Mucosa of stomach (tissue), 1 donor: ENCODE results near the gene GPX7.

Experiments
- H3K27me3 ChIP-seq: one replicate; pipeline ENCODE4 v1.7.0; 2013; ENCODE audit warnings: mild to moderate bottlenecking, low read length; ENCODE audit not compliant: control insufficient read depth, insufficient read depth
- H3K36me3 ChIP-seq: one replicate; pipeline ENCODE4 v1.7.0; 2013; ENCODE audit warnings: low read length; ENCODE audit not compliant: control insufficient read depth, insufficient read depth
- H3K4me1 ChIP-seq: one replicate; pipeline ENCODE4 v1.7.0; 2013; ENCODE audit warnings: mild to moderate bottlenecking, low read length; ENCODE audit not compliant: control insufficient read depth, insufficient read depth
- H3K4me3 ChIP-seq: one replicate; pipeline ENCODE4 v1.7.0; 2013; ENCODE audit warnings: low read length
- H3K9ac ChIP-seq: one replicate; pipeline ENCODE4 v1.7.0; 2013; ENCODE audit warnings: mild to moderate bottlenecking, low read length, moderate library complexity
- H3K9me3 ChIP-seq: one replicate; pipeline ENCODE4 v1.7.0; 2013; ENCODE audit warnings: mild to moderate bottlenecking, low read length, moderate library complexity; ENCODE audit not compliant: control insufficient read depth
- donor health status: Pancreatic carcinoma.

GPX7 gene

DNA sequence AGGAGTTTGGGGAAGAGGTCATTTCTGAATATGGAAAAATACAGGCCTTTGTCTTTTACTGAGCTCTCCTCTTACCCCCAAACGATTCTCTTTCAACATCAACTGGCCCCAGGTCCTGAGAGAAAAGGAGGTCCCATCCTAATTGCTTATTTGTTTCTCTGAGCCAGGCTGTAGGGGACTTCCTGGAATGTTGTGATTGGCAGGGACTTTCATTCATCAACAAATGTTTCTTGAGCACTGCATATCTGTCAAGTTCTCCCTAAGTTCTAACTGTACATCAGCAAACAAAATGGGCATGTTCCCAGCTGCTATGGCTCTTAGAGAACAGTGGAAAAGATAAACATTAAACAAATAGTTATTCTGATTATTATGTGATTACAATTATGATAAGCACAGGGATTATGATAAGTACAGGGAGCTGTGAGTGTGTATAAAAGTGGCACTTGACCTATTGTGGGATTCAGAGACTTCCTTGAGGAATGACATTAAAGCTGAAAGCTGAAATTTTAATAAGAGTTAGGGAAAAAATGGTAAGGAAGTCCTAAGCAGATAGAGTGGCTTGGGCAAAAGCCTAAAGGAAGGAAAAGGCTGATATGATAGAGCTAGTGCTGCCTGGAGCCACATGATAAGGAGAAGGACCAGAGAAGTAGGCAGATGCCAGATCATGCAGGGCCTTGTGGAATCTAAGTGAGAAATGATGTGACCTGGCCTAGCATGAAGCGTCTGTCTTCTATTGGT, 11.6 kb downstream of the GPX7 start:
- H3K4me3 ChIP-seq, result no peak overlapping the region
- no peaks in the 10 kb centered on the region for H3K36me3 ChIP-seq
- peaks cover 9% of the 10 kb centered on the region for H3K4me1 ChIP-seq
- no peak overlapping the region for H3K9ac ChIP-seq
- no peaks in the 10 kb centered on the region for H3K9me3 ChIP-seq
- no peaks in the 10 kb centered on the region for H3K27me3 ChIP-seq

DNA sequence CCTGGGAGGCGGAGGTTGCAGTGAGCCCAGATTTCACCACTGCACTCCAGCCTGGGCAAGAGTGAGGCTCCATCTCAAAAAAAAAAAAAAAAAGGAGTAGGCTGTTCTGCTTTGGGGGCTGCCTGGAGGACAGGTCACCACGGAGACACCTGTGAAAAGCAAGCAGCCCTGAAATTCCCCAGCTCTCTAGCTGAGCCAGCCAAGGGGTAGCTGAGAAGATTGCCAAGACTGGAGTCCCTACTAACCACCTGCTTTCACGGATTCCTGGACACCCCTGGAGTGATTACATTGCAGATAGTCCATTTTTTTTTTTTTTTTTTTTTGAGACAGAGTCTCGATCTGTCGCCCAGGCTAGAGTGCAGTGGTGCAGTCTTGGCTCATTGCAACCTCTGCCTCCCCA, 12.5 kb downstream of the GPX7 start:
- Histone ChIP-seq H3K4me1 (peaks cover 9% of the 10 kb centered on the region), H3K4me3 (no peak overlapping the region), H3K9ac (no peak overlapping the region), H3K36me3 (no peaks in the 10 kb centered on the region), H3K9me3 (no peaks in the 10 kb centered on the region), H3K27me3 (no peaks in the 10 kb centered on the region)

DNA sequence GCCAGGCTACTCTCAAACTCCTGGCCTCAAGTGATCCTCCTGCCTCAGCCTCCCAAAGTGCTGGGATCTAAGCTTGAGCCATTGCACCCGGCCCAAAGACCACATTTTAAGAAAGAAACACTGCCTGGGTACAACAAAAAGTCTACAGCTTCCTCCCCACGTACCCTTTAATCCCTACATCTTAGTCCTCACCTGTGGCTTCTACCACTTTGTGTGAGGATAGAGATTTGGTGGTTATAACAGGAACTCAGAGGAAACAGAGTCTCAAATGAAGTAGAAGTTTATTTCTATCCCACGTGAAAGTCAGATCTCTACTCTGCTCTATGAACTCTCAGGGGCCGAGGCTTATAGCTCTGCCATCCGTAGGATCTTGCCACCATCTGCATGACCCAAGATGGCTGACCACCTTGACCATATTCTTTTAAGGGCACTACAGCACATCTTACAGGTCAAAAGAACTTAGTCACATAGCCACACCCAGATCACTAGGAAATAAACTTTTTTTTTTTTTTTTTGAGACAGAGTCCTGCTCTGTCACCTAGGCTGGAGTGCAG, 13.4 kb downstream of the GPX7 start:
- Histone ChIP-seq H3K27me3 (no peaks in the 10 kb centered on the region), H3K4me3 (no peak overlapping the region), H3K9ac (no peak overlapping the region), H3K9me3 (no peaks in the 10 kb centered on the region), H3K4me1 (peaks cover 9% of the 10 kb centered on the region), H3K36me3 (no peaks in the 10 kb centered on the region)

DNA sequence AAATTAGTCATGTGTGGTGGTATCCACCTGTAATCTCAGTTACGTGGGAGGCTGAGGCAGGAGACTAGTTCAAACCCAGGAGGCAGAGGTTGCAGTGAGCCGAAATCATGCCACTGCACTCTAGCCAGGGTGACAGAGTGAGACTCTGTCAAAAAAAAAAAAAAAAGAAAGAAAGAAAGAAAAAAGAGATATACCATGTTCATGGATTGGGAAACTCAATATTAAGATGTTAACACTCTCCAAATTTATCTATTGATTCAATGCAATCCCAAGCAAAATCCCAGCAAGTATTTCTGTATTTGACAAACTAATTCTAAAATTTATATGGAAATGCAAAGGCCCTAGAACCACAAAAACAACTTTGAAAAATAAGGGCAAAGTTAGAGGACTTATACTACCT, 19.8 kb downstream of the GPX7 start:
- H3K4me1 ChIP-seq, result no peaks in the 10 kb centered on the region
- H3K36me3 ChIP-seq, result no peaks in the 10 kb centered on the region
- H3K4me3 ChIP-seq, result no peak overlapping the region
- no peaks in the 10 kb centered on the region for H3K9me3 ChIP-seq
- H3K27me3 ChIP-seq, result no peaks in the 10 kb centered on the region
- H3K9ac ChIP-seq, result no peak overlapping the region

- peaks cover 3% of the 10 kb centered on the region for H3K27me3 ChIP-seq
- H3K36me3 ChIP-seq, result no peaks in the 10 kb centered on the region
- no peaks in the 10 kb centered on the region for H3K9me3 ChIP-seq
- H3K9ac ChIP-seq, result no peak overlapping the region
- no peak overlapping the region for H3K4me3 ChIP-seq
- no peaks in the 10 kb centered on the region for H3K4me1 ChIP-seq
Measured at GRCh38 chr1:52623812-52624211, 21.6 kb downstream of the GPX7 start.

- Histone ChIP-seq H3K4me3 (no peak overlapping the region), H3K4me1 (no peaks in the 10 kb centered on the region), H3K9ac (no peak overlapping the region), H3K27me3 (peaks cover 16% of the 10 kb centered on the region), H3K9me3 (no peaks in the 10 kb centered on the region), H3K36me3 (no peaks in the 10 kb centered on the region)
Measured at GRCh38 chr1:52627028-52627427, 24.9 kb downstream of the GPX7 start.

GRCh38 chr1:52628614-52629324, 26.6 kb downstream of the GPX7 start:
- peaks cover 31% of the 10 kb centered on the region for H3K27me3 ChIP-seq
- H3K4me3 ChIP-seq, result no peak overlapping the region

GRCh38 chr1:52629325-52629643, 27.1 kb downstream of the GPX7 start:
- Histone ChIP-seq H3K9ac (no peak overlapping the region), H3K4me1 (no peaks in the 10 kb centered on the region), H3K4me3 (no peak overlapping the region), H3K9me3 (no peaks in the 10 kb centered on the region), H3K36me3 (no peaks in the 10 kb centered on the region), H3K27me3 (peaks cover 36% of the 10 kb centered on the region)

More at GRCh38 chr1:52628614-52629324, 26.6 kb downstream of the GPX7 start:
- Histone ChIP-seq H3K9ac (no peak overlapping the region), H3K9me3 (no peaks in the 10 kb centered on the region), H3K4me1 (no peaks in the 10 kb centered on the region), H3K36me3 (no peaks in the 10 kb centered on the region)

DNA sequence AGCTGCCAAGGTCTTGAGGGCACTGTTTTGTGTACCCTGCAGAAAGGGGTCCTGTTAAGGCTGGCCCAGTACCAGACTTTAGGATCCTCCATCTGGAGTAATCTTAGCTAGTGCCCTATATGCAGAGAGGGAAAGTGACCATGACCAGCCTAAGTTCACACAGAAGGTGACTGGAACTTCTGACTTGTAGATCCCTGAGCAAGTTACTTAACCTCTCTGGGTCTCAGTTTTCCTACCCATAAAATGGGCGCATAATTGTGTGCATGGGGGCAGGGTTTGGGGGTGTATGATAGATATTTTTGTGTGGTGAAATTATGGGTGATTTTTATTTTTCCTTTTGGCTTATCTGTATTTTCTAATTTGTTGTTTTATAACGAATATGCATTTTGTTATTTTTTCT, 27.5 kb downstream of the GPX7 start:
- no peak overlapping the region for H3K9ac ChIP-seq

DNA sequence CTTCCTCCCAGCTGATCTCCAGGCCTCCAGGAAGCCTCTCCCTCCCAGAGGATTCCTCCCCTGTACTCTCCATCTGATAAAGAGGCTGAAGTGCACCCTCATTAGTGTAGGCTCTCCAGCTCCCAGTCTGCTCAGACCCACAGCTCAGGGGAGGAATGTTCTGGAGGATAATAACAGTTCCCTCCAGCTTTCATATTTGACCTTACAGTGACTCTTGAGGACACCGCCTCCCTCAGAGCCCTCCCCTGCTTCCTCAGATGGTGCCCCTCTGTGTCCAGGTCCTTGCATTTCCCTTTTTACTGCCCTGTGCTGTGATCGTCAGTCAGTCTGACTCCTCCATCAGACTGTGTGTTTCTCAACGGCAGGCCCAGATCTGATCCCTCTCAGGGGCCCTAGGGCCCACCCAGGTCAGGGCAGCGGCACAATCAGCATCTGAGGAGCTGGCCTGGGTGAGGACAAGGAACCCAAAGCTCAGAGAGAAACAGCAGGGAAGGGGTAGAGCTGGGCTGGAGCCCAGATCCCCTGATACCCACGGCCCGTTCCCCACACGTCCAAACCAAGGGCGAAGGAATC, 29.7 kb downstream of the GPX7 start:
- Histone ChIP-seq H3K27me3 (peaks cover 40% of the 10 kb centered on the region), H3K4me1 (no peaks in the 10 kb centered on the region), H3K4me3 (no peak overlapping the region), H3K9me3 (no peaks in the 10 kb centered on the region), H3K36me3 (no peaks in the 10 kb centered on the region), H3K9ac (no peak overlapping the region)

More for the DNA sequence above, 27.5 kb downstream of the GPX7 start:
- Histone ChIP-seq H3K27me3 (peaks cover 40% of the 10 kb centered on the region), H3K36me3 (no peaks in the 10 kb centered on the region), H3K4me1 (no peaks in the 10 kb centered on the region), H3K4me3 (no peak overlapping the region), H3K9me3 (no peaks in the 10 kb centered on the region)

GRCh38 chr1:52632732-52633290, 30.6 kb downstream of the GPX7 start, which contains the start of gene SHISAL2A:
Gene SHISAL2A (plus strand): TSS chr1:52633168. CDS start chr1:52633494, 326 bp downstream.
- H3K9ac ChIP-seq, result no peak within 1 kb of the TSS
- no peaks in the 10 kb centered on the region for H3K9me3 ChIP-seq
- no peaks in the 10 kb centered on the region for H3K36me3 ChIP-seq
- H3K4me1 ChIP-seq, result no peaks in the 10 kb centered on the region
- no peak within 1 kb of the TSS for H3K4me3 ChIP-seq
- peaks cover 37% of the 10 kb centered on the region for H3K27me3 ChIP-seq

DNA sequence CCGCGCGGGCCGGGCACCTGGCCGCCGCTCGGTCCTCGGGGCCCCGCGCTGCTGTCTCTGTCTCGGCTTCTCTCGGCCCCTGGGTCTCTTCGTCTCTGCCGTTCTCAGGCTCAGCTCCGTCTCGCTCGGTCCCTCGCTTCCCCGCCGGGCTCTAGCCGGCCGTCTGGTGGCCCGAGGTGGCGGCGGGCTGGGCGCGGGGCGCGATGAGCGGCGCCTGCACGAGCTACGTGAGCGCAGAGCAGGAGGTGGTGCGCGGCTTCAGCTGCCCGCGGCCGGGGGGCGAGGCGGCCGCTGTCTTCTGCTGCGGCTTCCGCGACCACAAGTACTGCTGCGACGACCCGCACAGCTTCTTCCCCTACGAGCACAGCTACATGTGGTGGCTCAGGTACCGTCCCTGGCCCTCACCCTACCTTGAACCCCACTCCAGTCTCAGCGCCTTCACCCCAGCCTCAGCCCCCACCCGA, 31.2 kb downstream of the GPX7 start:
- H3K9ac ChIP-seq, result no peak overlapping the region

More for the DNA sequence above, 31.2 kb downstream of the GPX7 start:
- no peak overlapping the region for H3K4me3 ChIP-seq
- no peaks in the 10 kb centered on the region for H3K4me1 ChIP-seq
- H3K27me3 ChIP-seq, result peaks cover 37% of the 10 kb centered on the region
- H3K9me3 ChIP-seq, result no peaks in the 10 kb centered on the region
- no peaks in the 10 kb centered on the region for H3K36me3 ChIP-seq
